Adrenal gland (tissue), 5 donors: ENCODE results near the gene PPP2R5C.

Experiments used
- POLR2A ChIP-seq, 2 donors: fragments of 450-650 bp; IDR thresholded peaks; one replicate each; pipeline ENCODE4 v1.6.1; 2017; ENCODE audit warnings: antibody characterized with exemption in 2 of 2, mild to moderate bottlenecking in 2 of 2, moderate library complexity in 1 of 2
- TF ChIP-seq, protein P1 (sequence below), 6 experiments: fragments of 450-650 bp in 4 of 6; fragments of 200-600 bp in 2 of 6; sonication (generic) in 1 of 6; IDR thresholded peaks; 1 replicate in 5 of 6; 2 replicates in 1 of 6; pipeline versions ENCODE4 v1.5.1 to v1.8.0; 2016 to 2021; ENCODE audit warnings: antibody characterized with exemption in 6 of 6, mild to moderate bottlenecking in 2 of 6, moderate library complexity in 1 of 6
- donor health status: DM: no; HTN: no; CAD: no.

DNA sequence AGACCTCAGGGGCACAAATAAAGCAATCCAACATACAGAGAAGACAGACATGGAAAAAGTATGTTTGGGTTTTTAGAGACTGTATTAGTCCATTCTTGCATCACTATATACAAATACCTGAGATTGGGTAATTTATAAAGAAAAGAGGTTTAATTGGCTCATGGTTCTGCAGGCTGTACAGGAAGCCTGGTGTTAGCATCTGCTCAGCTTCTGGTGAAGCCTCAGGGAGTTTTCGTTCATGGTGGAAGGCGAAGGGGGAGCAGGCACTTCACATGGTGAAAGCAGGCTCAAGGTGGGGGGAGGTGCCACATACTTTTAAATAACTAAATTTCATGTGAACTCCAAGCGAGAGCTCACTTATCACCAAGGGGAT lies 3.7 kb upstream of the PPP2R5C start:
- TF ChIP-seq, protein P1, sequence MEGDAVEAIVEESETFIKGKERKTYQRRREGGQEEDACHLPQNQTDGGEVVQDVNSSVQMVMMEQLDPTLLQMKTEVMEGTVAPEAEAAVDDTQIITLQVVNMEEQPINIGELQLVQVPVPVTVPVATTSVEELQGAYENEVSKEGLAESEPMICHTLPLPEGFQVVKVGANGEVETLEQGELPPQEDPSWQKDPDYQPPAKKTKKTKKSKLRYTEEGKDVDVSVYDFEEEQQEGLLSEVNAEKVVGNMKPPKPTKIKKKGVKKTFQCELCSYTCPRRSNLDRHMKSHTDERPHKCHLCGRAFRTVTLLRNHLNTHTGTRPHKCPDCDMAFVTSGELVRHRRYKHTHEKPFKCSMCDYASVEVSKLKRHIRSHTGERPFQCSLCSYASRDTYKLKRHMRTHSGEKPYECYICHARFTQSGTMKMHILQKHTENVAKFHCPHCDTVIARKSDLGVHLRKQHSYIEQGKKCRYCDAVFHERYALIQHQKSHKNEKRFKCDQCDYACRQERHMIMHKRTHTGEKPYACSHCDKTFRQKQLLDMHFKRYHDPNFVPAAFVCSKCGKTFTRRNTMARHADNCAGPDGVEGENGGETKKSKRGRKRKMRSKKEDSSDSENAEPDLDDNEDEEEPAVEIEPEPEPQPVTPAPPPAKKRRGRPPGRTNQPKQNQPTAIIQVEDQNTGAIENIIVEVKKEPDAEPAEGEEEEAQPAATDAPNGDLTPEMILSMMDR (IDR thresholded peaks at IDR 0.05): no peak
- TF ChIP-seq POLR2A (IDR thresholded peaks at IDR 0.05): no peak
